A549 (cell line): ENCODE data around the gene SORCS3. TPM values are rescaled to one million over a fixed set of nuclear protein-coding genes. Genes with fewer than 3 reads are reported as not detected.

Experiments used
- ATAC-seq, 2 experiments: fragments of 200-7000 bp in 1 of 2; fragments of >200 bp in 1 of 2; cut with Nextera tagmentation in 1 of 2; cut with Tn5 transposase in 1 of 2; 3 replicates each; pipeline versions ENCODE4 v1.8.0 to v1.9.1; 2018 to 2020; ENCODE audit warnings: mild to moderate bottlenecking in 1 of 2, moderate library complexity in 1 of 2
- CTCF ChIA-PET: fragments of 300-600 bp; sonication (Branson Sonifier 250); formaldehyde crosslinking; extraction: SDS; loops from one replicate; lab custom pipeline; 2021; ENCODE audit warnings: antibody characterized with exemption, inconsistent platforms; lab: Yijun Ruan, JAX
- POLR2A ChIA-PET: fragments of 350-600 bp; formaldehyde crosslinking; extraction: SDS; loops from one replicate; lab custom pipeline; 2021; ENCODE audit warnings: antibody characterized with exemption, inconsistent platforms; lab: Yijun Ruan, JAX
- DNase-seq, 2 experiments: peaks; one replicate each; pipeline versions ENCODE4 v3.0.0 to v3.0.0-alpha.2; 2011 to 2016; ENCODE audit warnings: low read depth in 1 of 2, low spot score in 1 of 2
- FAIRE-seq: peaks from 2 replicates; lab custom pipeline; 2011; peaks lifted over from hg19 to GRCh38; lab: Jason Lieb, UNC
- H3K27ac ChIP-seq, 2 experiments: fragments of >200 bp; sonication (Bioruptor Twin); formaldehyde crosslinking; 3 replicates each; pipeline ENCODE4 v1.5.1; 2016 to 2017
- H3K4me1 ChIP-seq: fragments of >200 bp; sonication (Bioruptor Twin); formaldehyde crosslinking; 3 replicates; pipeline ENCODE4 v1.6.1; 2016
- H3K4me2 ChIP-seq: fragments of >200 bp; sonication (Bioruptor Twin); formaldehyde crosslinking; 3 replicates; pipeline ENCODE4 v1.6.1; 2016
- H3K4me3 ChIP-seq: fragments of >200 bp; sonication (Bioruptor Twin); formaldehyde crosslinking; 3 replicates; pipeline ENCODE4 v1.5.1; 2016
- H3K9me3 ChIP-seq: fragments of >200 bp; sonication (Bioruptor Twin); formaldehyde crosslinking; 3 replicates; pipeline ENCODE4 v1.6.1; 2016
- CBX2 ChIP-seq: fragments of 200-600 bp; sonication (generic); IDR thresholded peaks from 2 replicates; pipeline ENCODE4 v1.6.1; 2016; ENCODE audit warnings: low read depth, mild to moderate bottlenecking, borderline replicate concordance
- EHMT2 ChIP-seq: fragments of 200-600 bp; sonication (generic); IDR thresholded peaks from 2 replicates; pipeline ENCODE4 v1.6.1; 2016; ENCODE audit warnings: antibody characterized with exemption, low read depth, mild to moderate bottlenecking, moderate library complexity
- ESRRA ChIP-seq: fragments of 150-350 bp; IDR thresholded peaks from 2 replicates; pipeline ENCODE4 v1.6.1; 2014; ENCODE audit warnings: mild to moderate bottlenecking, low read length, borderline replicate concordance
- GATA3 ChIP-seq: IDR thresholded peaks from 2 replicates; pipeline ENCODE4 v1.6.1; 2012; ENCODE audit warnings: borderline replicate concordance
- HEYL ChIP-seq: fragments of 250-450 bp; sonication (Bioruptor Pico); IDR thresholded peaks from 2 replicates; pipeline ENCODE4 v1.8.0; 2021; ENCODE audit warnings: mild to moderate bottlenecking, moderate library complexity
- HOXB13 ChIP-seq: fragments of 250-450 bp; sonication (Bioruptor Pico); IDR thresholded peaks from 2 replicates; pipeline ENCODE4 v1.5.0; 2020; ENCODE audit warnings: low read depth, mild to moderate bottlenecking, moderate library complexity
- JUNB ChIP-seq: fragments of >200 bp; sonication (Bioruptor Twin); formaldehyde crosslinking; IDR thresholded peaks from 2 replicates; pipeline ENCODE4 v1.6.1; 2016
- KDM5A ChIP-seq: fragments of 200-600 bp; sonication (generic); IDR thresholded peaks from 2 replicates; pipeline ENCODE4 v1.6.1; 2016; ENCODE audit warnings: antibody characterized with exemption, mild to moderate bottlenecking
- MAFK ChIP-seq: fragments of 450-650 bp; IDR thresholded peaks from 2 replicates; pipeline ENCODE4 v1.6.1; 2014; ENCODE audit not compliant: partially characterized antibody
- MAZ ChIP-seq: fragments of 150-350 bp; IDR thresholded peaks from 2 replicates; pipeline ENCODE4 v1.6.1; 2014; ENCODE audit warnings: antibody characterized with exemption, low read depth, low read length, borderline replicate concordance
- MYC ChIP-seq: IDR thresholded peaks from 2 replicates; pipeline ENCODE4 v1.6.1; 2012; ENCODE audit warnings: mild to moderate bottlenecking, inconsistent platforms, low read length, improper control_type of control experiment, borderline replicate concordance
- NFE2L2 ChIP-seq: fragments of 150-350 bp; conservative IDR thresholded peaks from 2 replicates; pipeline ENCODE4 v1.6.1; 2014; ENCODE audit warnings: low read length
- NPAS2 ChIP-seq: fragments of 250-450 bp; sonication (Bioruptor Pico); IDR thresholded peaks from 2 replicates; pipeline ENCODE4 v1.8.0; 2022; ENCODE audit warnings: mild to moderate bottlenecking, moderate library complexity, borderline replicate concordance
- NR3C1 ChIP-seq: fragments of >200 bp; sonication (Bioruptor Twin); formaldehyde crosslinking; IDR thresholded peaks from 3 replicates; pipeline ENCODE4 v1.6.1; 2017
- POLR2AphosphoS2 ChIP-seq: conservative IDR thresholded peaks from 2 replicates; pipeline ENCODE4 v1.6.1; 2012; ENCODE audit warnings: low read length, improper control_type of control experiment, inconsistent platforms
- RAD21 ChIP-seq, 2 experiments: fragments of >200 bp in 1 of 2; sonication (Bioruptor Twin) in 1 of 2; formaldehyde crosslinking in 1 of 2; IDR thresholded peaks in 1 of 2; conservative IDR thresholded peaks in 1 of 2; 2 replicates in 1 of 2; 3 replicates in 1 of 2; pipeline ENCODE4 v1.6.1; 2012 to 2018; ENCODE audit warnings: inconsistent platforms in 1 of 2
- RARB ChIP-seq: fragments of 250-450 bp; sonication (Bioruptor Pico); IDR thresholded peaks from 2 replicates; pipeline ENCODE4 v1.8.0; 2021; ENCODE audit warnings: mild to moderate bottlenecking, moderate library complexity
- RNF2 ChIP-seq: fragments of 200-600 bp; sonication (generic); IDR thresholded peaks from 2 replicates; pipeline ENCODE4 v1.6.1; 2016; ENCODE audit warnings: low read depth, mild to moderate bottlenecking, antibody characterized with exemption, moderate library complexity, borderline replicate concordance
- SREBF2 ChIP-seq: fragments of 450-650 bp; IDR thresholded peaks from 2 replicates; pipeline ENCODE4 v1.6.1; 2014; ENCODE audit warnings: mild to moderate bottlenecking, moderate library complexity
- TFCP2L1 ChIP-seq: fragments of 250-450 bp; sonication (Bioruptor Pico); IDR thresholded peaks from 2 replicates; pipeline ENCODE4 v1.5.0; 2021; ENCODE audit warnings: mild to moderate bottlenecking
- USF2 ChIP-seq: fragments of 450-650 bp; IDR thresholded peaks from 2 replicates; pipeline ENCODE4 v1.6.1; 2014; ENCODE audit warnings: antibody characterized with exemption
- ZC3H11A ChIP-seq: fragments of 450-650 bp; IDR thresholded peaks from 2 replicates; pipeline ENCODE4 v1.6.1; 2014; ENCODE audit warnings: antibody characterized with exemption, mild to moderate bottlenecking
- ZNF302 ChIP-seq: fragments of 250-450 bp; sonication (Bioruptor Pico); IDR thresholded peaks from 2 replicates; pipeline ENCODE4 v1.9.0; 2021; ENCODE audit warnings: inconsistent platforms, mild to moderate bottlenecking, moderate library complexity
- WGBS: methylation state at CpG from one replicate; pipeline ENCODE4 v1.1.6; 2017; ENCODE audit errors: missing lambda C conversion rate; 5-methylcytosine and 5-hydroxymethylcytosine counted together
- polyA plus RNA-seq, 4 experiments: library from polyadenylated mRNA; depleted of rRNA in 3 of 4; stranded (reverse); fragments of >200 nt; fragmentation: RNase III in 1 of 4; extraction: RNeasy Plus Mini Kit Qiagen cat#74134 plus additional on column Dnase treatment in 1 of 4; gene quantifications; 2 replicates in 3 of 4; 3 replicates in 1 of 4; pipeline ENCODE4 v1.2.3, GENCODE V29; 2011 to 2017
- TF ChIP-seq, protein P1 (sequence below): fragments of 250-450 bp; sonication (Bioruptor Pico); IDR thresholded peaks from 2 replicates; pipeline ENCODE4 v1.5.0; 2020; ENCODE audit warnings: low read depth, mild to moderate bottlenecking, moderate library complexity
- TF ChIP-seq, protein P2 (sequence below): fragments of >200 bp; sonication (Bioruptor Twin); formaldehyde crosslinking; IDR thresholded peaks from 3 replicates; pipeline ENCODE4 v1.5.1; 2016
- TF ChIP-seq, protein P3 (sequence below): IDR thresholded peaks from 2 replicates; pipeline ENCODE4 v1.6.1; 2012
- TF ChIP-seq, protein P4 (sequence below): fragments of 250-450 bp; sonication (Bioruptor Pico); IDR thresholded peaks from 2 replicates; pipeline ENCODE4 v1.5.0; 2021; ENCODE audit warnings: mild to moderate bottlenecking, moderate library complexity, borderline replicate concordance

Gene SORCS3
- polyA plus RNA-seq, 2 of the 4 experiments (the other 2 are of a cell fraction): not detected

- TF ChIP-seq, protein P1, sequence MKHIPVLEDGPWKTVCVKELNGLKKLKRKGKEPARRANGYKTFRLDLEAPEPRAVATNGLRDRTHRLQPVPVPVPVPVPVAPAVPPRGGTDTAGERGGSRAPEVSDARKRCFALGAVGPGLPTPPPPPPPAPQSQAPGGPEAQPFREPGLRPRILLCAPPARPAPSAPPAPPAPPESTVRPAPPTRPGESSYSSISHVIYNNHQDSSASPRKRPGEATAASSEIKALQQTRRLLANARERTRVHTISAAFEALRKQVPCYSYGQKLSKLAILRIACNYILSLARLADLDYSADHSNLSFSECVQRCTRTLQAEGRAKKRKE (CRISPR knock-in tag): no peak
- no peak for TF ChIP-seq HOXB13
- TF ChIP-seq MYC: no peak
- TF ChIP-seq, all 56 proteins: peak for 0
Observed at GRCh38 chr10:104910712-104911111, 269.6 kb downstream of the SORCS3 start (continued).

- Histone ChIP-seq H3K4me2 (no peak overlapping the region), H3K4me1 (no peaks in the 10 kb centered on the region), H3K4me3 (no peak overlapping the region), H3K9me3 (no peaks in the 10 kb centered on the region), H3K27ac (no peak overlapping the region)
- ChIA-PET POLR2A (no interaction called here), CTCF (interaction anchor here (1.3 kb wide), 1 partner anchor 12 kb away, joined by 6 read pairs; no protein-coding TSS in a partner anchor)
- DNase-seq (no peak), ATAC-seq (no peak), FAIRE-seq (no peak)
- WGBS: 5% methylated on average over 2 of the region's 2 CpGs
- TF ChIP-seq POLR2AphosphoS2: no peak
- no peak for TF ChIP-seq MYC
- no peak for TF ChIP-seq NFE2L2
- TF ChIP-seq MAFK: peak; percentile 88
- TF ChIP-seq, protein P2, sequence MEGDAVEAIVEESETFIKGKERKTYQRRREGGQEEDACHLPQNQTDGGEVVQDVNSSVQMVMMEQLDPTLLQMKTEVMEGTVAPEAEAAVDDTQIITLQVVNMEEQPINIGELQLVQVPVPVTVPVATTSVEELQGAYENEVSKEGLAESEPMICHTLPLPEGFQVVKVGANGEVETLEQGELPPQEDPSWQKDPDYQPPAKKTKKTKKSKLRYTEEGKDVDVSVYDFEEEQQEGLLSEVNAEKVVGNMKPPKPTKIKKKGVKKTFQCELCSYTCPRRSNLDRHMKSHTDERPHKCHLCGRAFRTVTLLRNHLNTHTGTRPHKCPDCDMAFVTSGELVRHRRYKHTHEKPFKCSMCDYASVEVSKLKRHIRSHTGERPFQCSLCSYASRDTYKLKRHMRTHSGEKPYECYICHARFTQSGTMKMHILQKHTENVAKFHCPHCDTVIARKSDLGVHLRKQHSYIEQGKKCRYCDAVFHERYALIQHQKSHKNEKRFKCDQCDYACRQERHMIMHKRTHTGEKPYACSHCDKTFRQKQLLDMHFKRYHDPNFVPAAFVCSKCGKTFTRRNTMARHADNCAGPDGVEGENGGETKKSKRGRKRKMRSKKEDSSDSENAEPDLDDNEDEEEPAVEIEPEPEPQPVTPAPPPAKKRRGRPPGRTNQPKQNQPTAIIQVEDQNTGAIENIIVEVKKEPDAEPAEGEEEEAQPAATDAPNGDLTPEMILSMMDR: no peak
- no peak for TF ChIP-seq RARB (CRISPR knock-in tag)
Observed at GRCh38 chr10:104913390-104913789, 272.3 kb downstream of the SORCS3 start.

- no peak overlapping the region for H3K4me3 ChIP-seq
- no peak overlapping the region for H3K4me2 ChIP-seq
- ATAC-seq: no peak
- no peak for DNase-seq
- ChIA-PET CTCF (no interaction called here), POLR2A (no interaction called here)
- H3K9me3 ChIP-seq: no peaks in the 10 kb centered on the region
- 2% methylated on average over 2 of the region's 2 CpGs for WGBS
- no peak for FAIRE-seq
- TF ChIP-seq CBX2: no peak
- no peak for TF ChIP-seq TFCP2L1 (CRISPR knock-in tag)
- no peak for TF ChIP-seq JUNB
- no peak for TF ChIP-seq RARB (CRISPR knock-in tag)
- TF ChIP-seq SREBF2: no peak
- no peak for TF ChIP-seq MAZ
- no peak for TF ChIP-seq NPAS2 (CRISPR knock-in tag)
- TF ChIP-seq KDM5A: no peak
- TF ChIP-seq, protein P3, sequence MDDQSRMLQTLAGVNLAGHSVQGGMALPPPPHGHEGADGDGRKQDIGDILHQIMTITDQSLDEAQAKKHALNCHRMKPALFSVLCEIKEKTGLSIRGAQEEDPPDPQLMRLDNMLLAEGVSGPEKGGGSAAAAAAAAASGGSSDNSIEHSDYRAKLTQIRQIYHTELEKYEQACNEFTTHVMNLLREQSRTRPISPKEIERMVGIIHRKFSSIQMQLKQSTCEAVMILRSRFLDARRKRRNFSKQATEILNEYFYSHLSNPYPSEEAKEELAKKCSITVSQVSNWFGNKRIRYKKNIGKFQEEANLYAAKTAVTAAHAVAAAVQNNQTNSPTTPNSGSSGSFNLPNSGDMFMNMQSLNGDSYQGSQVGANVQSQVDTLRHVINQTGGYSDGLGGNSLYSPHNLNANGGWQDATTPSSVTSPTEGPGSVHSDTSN: no peak
- no peak for TF ChIP-seq RNF2
- TF ChIP-seq EHMT2: no peak
- TF ChIP-seq ZC3H11A: no peak
- TF ChIP-seq ZNF302: no peak
- TF ChIP-seq, protein P4, sequence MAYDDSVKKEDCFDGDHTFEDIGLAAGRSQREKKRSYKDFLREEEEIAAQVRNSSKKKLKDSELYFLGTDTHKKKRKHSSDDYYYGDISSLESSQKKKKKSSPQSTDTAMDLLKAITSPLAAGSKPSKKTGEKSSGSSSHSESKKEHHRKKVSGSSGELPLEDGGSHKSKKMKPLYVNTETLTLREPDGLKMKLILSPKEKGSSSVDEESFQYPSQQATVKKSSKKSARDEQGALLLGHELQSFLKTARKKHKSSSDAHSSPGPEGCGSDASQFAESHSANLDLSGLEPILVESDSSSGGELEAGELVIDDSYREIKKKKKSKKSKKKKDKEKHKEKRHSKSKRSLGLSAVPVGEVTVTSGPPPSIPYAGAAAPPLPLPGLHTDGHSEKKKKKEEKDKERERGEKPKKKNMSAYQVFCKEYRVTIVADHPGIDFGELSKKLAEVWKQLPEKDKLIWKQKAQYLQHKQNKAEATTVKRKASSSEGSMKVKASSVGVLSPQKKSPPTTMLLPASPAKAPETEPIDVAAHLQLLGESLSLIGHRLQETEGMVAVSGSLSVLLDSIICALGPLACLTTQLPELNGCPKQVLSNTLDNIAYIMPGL (CRISPR knock-in tag): no peak
- TF ChIP-seq RAD21 (conservative IDR thresholded peaks at IDR 0.05 in 1 of 2, IDR thresholded peaks at IDR 0.05 in 1 of 2): no peak
- TF ChIP-seq NR3C1: no peak
- TF ChIP-seq USF2: no peak
- no peak for TF ChIP-seq HEYL (CRISPR knock-in tag)
- TF ChIP-seq GATA3: no peak
- no peak for TF ChIP-seq ESRRA
- TF ChIP-seq, all 56 proteins: peak for 0
- H3K27ac ChIP-seq: no peak overlapping the region
- H3K4me1 ChIP-seq: no peaks in the 10 kb centered on the region
Observed at GRCh38 chr10:104920476-104920875, 279.4 kb downstream of the SORCS3 start.
